Keratinocyte (primary cell): ENCODE measurements around the gene AATF. TPM values are rescaled to one million over a fixed set of nuclear protein-coding genes. Genes with fewer than 3 reads are reported as not detected.

Experiments used
- DNase-seq: peaks from one replicate; pipeline ENCODE4 v3.0.0-alpha.2; 2011; ENCODE audit warnings: low read depth, missing footprints, low spot score
- FAIRE-seq: peaks from 2 replicates; lab custom pipeline; 2011; peaks lifted over from hg19 to GRCh38; lab: Jason Lieb, UNC
- H2AFZ ChIP-seq: 2 replicates; pipeline ENCODE4 v1.6.0; 2012; ENCODE audit warnings: low read length, control low read depth, inconsistent platforms; ENCODE audit not compliant: control insufficient read depth
- H3K27ac ChIP-seq: 2 replicates; pipeline ENCODE4 v1.5.1; 2011; ENCODE audit warnings: low read length; ENCODE audit not compliant: control insufficient read depth, insufficient read depth
- H3K27me3 ChIP-seq: 3 replicates; pipeline ENCODE4 v1.6.0; 2011; ENCODE audit warnings: low read length; ENCODE audit not compliant: control insufficient read depth, insufficient read depth; ENCODE audit errors: extremely low read depth
- H3K36me3 ChIP-seq, 2 experiments: 2 replicates in 1 of 2; 3 replicates in 1 of 2; pipeline ENCODE4 v1.5.1; 2011; ENCODE audit warnings: low read length in 2 of 2, mild to moderate bottlenecking in 1 of 2; ENCODE audit not compliant: control insufficient read depth in 2 of 2, insufficient read depth in 2 of 2; ENCODE audit errors: extremely low read depth in 1 of 2
- H3K4me1 ChIP-seq: 3 replicates; pipeline ENCODE4 v1.5.1; 2011; ENCODE audit warnings: low read length; ENCODE audit not compliant: control insufficient read depth, insufficient read depth; ENCODE audit errors: extremely low read depth
- H3K4me2 ChIP-seq: 3 replicates; pipeline ENCODE4 v1.6.0; 2011; ENCODE audit warnings: low read depth, low read length; ENCODE audit not compliant: control insufficient read depth, insufficient read depth; ENCODE audit errors: extremely low read depth
- H3K4me3 ChIP-seq, 3 experiments: fragments of 200-600 bp in 1 of 3; sonication (generic) in 1 of 3; 2 replicates in 2 of 3; 3 replicates in 1 of 3; pipeline ENCODE4 v1.5.1; 2011 to 2016; ENCODE audit warnings: low read length in 3 of 3, mild to moderate bottlenecking in 3 of 3, control low read depth in 2 of 3, inconsistent platforms in 1 of 3, low read depth in 1 of 3, mixed read lengths in 1 of 3, mixed run types in 1 of 3, moderate library complexity in 1 of 3; ENCODE audit not compliant: control insufficient read depth in 2 of 3, insufficient read depth in 2 of 3; ENCODE audit errors: extremely low read depth in 1 of 3
- H3K79me2 ChIP-seq: 2 replicates; pipeline ENCODE4 v1.6.0; 2012; ENCODE audit warnings: low read length; ENCODE audit not compliant: control insufficient read depth, insufficient read depth
- H3K9ac ChIP-seq: 3 replicates; pipeline ENCODE4 v1.6.0; 2011; ENCODE audit warnings: low read length; ENCODE audit not compliant: control insufficient read depth, insufficient read depth; ENCODE audit errors: extremely low read depth
- H3K9me1 ChIP-seq: 3 replicates; pipeline ENCODE4 v1.6.0; 2011; ENCODE audit warnings: low read length; ENCODE audit not compliant: control insufficient read depth, insufficient read depth; ENCODE audit errors: extremely low read depth
- H3K9me3 ChIP-seq: 2 replicates; pipeline ENCODE4 v1.5.1; 2012; ENCODE audit warnings: low read depth, low read length; ENCODE audit not compliant: control insufficient read depth
- H4K20me1 ChIP-seq: 3 replicates; pipeline ENCODE4 v1.6.0; 2011; ENCODE audit warnings: low read length; ENCODE audit not compliant: control insufficient read depth, insufficient read depth; ENCODE audit errors: extremely low read depth
- CTCF ChIP-seq, 3 experiments: IDR thresholded peaks in 1 of 3; conservative IDR thresholded peaks in 1 of 3; optimal IDR thresholded peaks in 1 of 3; 2 replicates in 2 of 3; 3 replicates in 1 of 3; pipeline versions ENCODE3 to v1.5.1; 2011; ENCODE audit warnings: low read length in 3 of 3, mild to moderate bottlenecking in 3 of 3, moderate library complexity in 2 of 3, control low read depth in 1 of 3, inconsistent platforms in 1 of 3; ENCODE audit not compliant: insufficient read depth in 2 of 3; ENCODE audit errors: extremely low read depth in 1 of 3
- EZH2 ChIP-seq: IDR thresholded peaks from one replicate; pipeline ENCODE4 v1.6.1; 2012; ENCODE audit warnings: inconsistent platforms, mild to moderate bottlenecking, low read length, moderate library complexity
- dilution Hi-C: fragments of 300-500 bp; cut with MboI; formaldehyde crosslinking; loops from one replicate; pipeline ENCODE4 v1.7.0; 2020; ENCODE audit warnings: low sequenced_read_pairs; ENCODE audit not compliant: extremely low pct_ligation_motif_present
- polyA plus RNA-seq, 5 experiments: library from polyadenylated mRNA; depleted of rRNA in 3 of 5; stranded (reverse) in 3 of 5; stranded (forward) in 1 of 5; unstranded in 1 of 5; fragments of >200 nt; gene quantifications; 1 replicate in 1 of 5; 2 replicates in 3 of 5; 3 replicates in 1 of 5; pipeline versions ENCODE4 v1.2.1 to v1.2.3, GENCODE V29; 2011 to 2012; ENCODE audit warnings: missing spikeins in 2 of 5, low read depth in 1 of 5, low replicate concordance in 1 of 5

The AATF gene
- polyA plus RNA-seq, 1 donor (not counting 4 experiments of a cell fraction or from before 2014, with no cell fraction given): 30.4 TPM

GRCh38 chr17:36937001-36937958, 11.5 kb upstream of the AATF start, which contains the start of gene LHX1:
Gene LHX1 (plus strand): TSS chr17:36937475. CDS start chr17:36938198, 723 bp downstream.
- peaks cover 6% of the 10 kb centered on the region for H3K79me2 ChIP-seq
- H3K27ac ChIP-seq: no peak within 1 kb of the TSS
- peak within 1 kb of the TSS; percentile 20 for H2AFZ ChIP-seq
- dilution Hi-C loops: no loop called here
- TF ChIP-seq EZH2 (peak; percentile 86), CTCF (optimal IDR thresholded peaks at IDR 0.05 in 1 of 3, IDR thresholded peaks at IDR 0.05 in 1 of 3, conservative IDR thresholded peaks at IDR 0.05 in 1 of 3; ENCODE audit: extremely low read depth in 1 of 3, insufficient read depth in 2 of 3, low read length in 3 of 3) (no peak)
- DNase-seq (no peak), FAIRE-seq (no peak)
- peaks cover 4% of the 10 kb centered on the region for H4K20me1 ChIP-seq
- peaks cover 99% of the 10 kb centered on the region for H3K27me3 ChIP-seq
- peak within 1 kb of the TSS; percentile 36 to 66 (median 64) for H3K4me3 ChIP-seq
- peak within 1 kb of the TSS; percentile 44 for H3K9ac ChIP-seq
- no peaks in the 10 kb centered on the region for H3K9me3 ChIP-seq
- no peaks in the 10 kb centered on the region for H3K36me3 ChIP-seq
- H3K4me2 ChIP-seq: peak within 1 kb of the TSS; percentile 67
- H3K4me1 ChIP-seq: peaks cover 61% of the 10 kb centered on the region
- no peaks in the 10 kb centered on the region for H3K9me1 ChIP-seq

DNA sequence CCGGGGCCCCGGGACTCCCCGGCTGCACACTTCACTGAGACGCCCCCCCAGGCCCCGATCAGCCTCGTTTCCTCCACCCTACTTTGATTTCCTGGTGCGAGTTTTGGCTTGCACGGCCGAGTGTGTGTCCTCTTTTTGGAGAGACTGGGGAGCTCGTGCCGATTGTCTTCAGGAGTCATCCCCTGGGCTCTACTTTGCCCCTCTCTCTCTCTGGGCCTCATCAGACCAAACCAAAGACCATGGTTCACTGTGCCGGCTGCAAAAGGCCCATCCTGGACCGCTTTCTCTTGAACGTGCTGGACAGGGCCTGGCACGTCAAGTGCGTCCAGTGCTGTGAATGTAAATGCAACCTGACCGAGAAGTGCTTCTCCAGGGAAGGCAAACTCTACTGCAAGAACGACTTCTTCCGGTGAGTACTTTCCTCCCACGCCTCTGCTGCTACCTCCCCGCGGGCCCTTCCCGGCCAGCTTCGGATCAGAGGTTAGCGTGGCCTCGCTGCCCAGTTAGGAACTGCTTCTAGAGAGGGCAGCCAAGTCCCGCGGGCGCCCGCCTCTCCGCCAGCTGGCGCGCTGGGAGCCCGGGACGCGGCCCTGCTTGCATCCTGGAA, 10.7 kb upstream of the AATF start:
- FAIRE-seq (no peak), DNase-seq (no peak)
- Histone ChIP-seq H3K27me3 (peaks cover 99% of the 10 kb centered on the region), H3K4me2 (peak overlapping the region; percentile 67), H3K9me1 (no peaks in the 10 kb centered on the region), H3K9ac (peak overlapping the region; percentile 44), H4K20me1 (peaks cover 4% of the 10 kb centered on the region), H3K36me3 (no peaks in the 10 kb centered on the region), H3K27ac (no peak overlapping the region), H3K9me3 (no peaks in the 10 kb centered on the region), H3K79me2 (peaks cover 6% of the 10 kb centered on the region), H3K4me3 (peak overlapping the region; percentile 36 to 66 (median 64)), H3K4me1 (peaks cover 55% of the 10 kb centered on the region), H2AFZ (no peak overlapping the region)
- TF ChIP-seq EZH2 (no peak), CTCF (optimal IDR thresholded peaks at IDR 0.05 in 1 of 3, IDR thresholded peaks at IDR 0.05 in 1 of 3, conservative IDR thresholded peaks at IDR 0.05 in 1 of 3; ENCODE audit: extremely low read depth in 1 of 3, insufficient read depth in 2 of 3, low read length in 3 of 3) (no peak)
- dilution Hi-C loops: no loop called here
